ENCODE measurements around the gene MRPL41.

GRCh38 chr9:137538058-137538457 lies 13.6 kb upstream of the MRPL41 start:
- no peak for TF ChIP-seq CTCF (IDR thresholded peaks at IDR 0.05)
- TF ChIP-seq NFE2L2 (conservative IDR thresholded peaks at IDR 0.05; ENCODE audit: low read length), result no peak
- TF ChIP-seq EHMT2 (IDR thresholded peaks at IDR 0.05; ENCODE audit: low read depth), result no peak
- no peak for TF ChIP-seq RFX5 (IDR thresholded peaks at IDR 0.05)
- no peak for TF ChIP-seq MAX (IDR thresholded peaks at IDR 0.05)
- no peak for TF ChIP-seq JUN (IDR thresholded peaks at IDR 0.05)
